ENCODE results near the gene SPHK1. TPM values are rescaled to one million over a fixed set of nuclear protein-coding genes. Genes with fewer than 3 reads are reported as not detected.

SPHK1 gene
- total RNA-seq, 1 donor from 2014 or later: 15.4 TPM

DNA sequence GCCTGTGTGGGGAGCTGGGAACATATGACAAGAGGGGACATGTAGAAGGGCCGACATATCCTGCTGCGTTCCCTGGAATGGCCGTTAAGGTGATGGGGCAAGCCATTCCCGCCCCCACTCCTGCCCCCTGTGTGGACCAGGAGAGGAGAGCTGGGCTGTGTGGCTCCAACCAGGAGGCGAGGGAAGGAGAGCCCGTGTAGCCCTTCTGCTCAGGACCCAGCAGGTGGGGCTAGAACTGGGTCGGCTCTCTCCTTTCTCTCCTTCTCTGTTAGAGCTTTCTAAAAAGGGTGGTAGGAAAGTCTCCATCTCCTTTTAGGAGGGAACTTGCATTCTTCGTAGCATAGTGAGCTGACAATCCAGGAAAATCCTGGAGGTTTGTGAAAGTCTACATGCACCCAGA is 12.8 kb downstream of the SPHK1 start:
- TF ChIP-seq, protein P1, sequence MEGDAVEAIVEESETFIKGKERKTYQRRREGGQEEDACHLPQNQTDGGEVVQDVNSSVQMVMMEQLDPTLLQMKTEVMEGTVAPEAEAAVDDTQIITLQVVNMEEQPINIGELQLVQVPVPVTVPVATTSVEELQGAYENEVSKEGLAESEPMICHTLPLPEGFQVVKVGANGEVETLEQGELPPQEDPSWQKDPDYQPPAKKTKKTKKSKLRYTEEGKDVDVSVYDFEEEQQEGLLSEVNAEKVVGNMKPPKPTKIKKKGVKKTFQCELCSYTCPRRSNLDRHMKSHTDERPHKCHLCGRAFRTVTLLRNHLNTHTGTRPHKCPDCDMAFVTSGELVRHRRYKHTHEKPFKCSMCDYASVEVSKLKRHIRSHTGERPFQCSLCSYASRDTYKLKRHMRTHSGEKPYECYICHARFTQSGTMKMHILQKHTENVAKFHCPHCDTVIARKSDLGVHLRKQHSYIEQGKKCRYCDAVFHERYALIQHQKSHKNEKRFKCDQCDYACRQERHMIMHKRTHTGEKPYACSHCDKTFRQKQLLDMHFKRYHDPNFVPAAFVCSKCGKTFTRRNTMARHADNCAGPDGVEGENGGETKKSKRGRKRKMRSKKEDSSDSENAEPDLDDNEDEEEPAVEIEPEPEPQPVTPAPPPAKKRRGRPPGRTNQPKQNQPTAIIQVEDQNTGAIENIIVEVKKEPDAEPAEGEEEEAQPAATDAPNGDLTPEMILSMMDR (IDR thresholded peaks at IDR 0.05; ENCODE audit: unreplicated experiment): no peak
- DNase-seq (ENCODE audit: low spot score): no peak
- no peak overlapping the region for H3K4me3 Mint-ChIP-seq (ENCODE audit: unreplicated experiment)
- H3K4me1 Mint-ChIP-seq (ENCODE audit: unreplicated experiment): peaks cover 8% of the 10 kb centered on the region
- no peak overlapping the region for H3K27ac Mint-ChIP-seq (ENCODE audit: unreplicated experiment)
- peaks cover 3% of the 10 kb centered on the region for H3K27me3 Mint-ChIP-seq (ENCODE audit: unreplicated experiment)
- H3K9me3 Mint-ChIP-seq (ENCODE audit: unreplicated experiment): no peaks in the 10 kb centered on the region
- H3K36me3 Mint-ChIP-seq (ENCODE audit: low read depth, unreplicated experiment): peaks cover 41% of the 10 kb centered on the region

DNA sequence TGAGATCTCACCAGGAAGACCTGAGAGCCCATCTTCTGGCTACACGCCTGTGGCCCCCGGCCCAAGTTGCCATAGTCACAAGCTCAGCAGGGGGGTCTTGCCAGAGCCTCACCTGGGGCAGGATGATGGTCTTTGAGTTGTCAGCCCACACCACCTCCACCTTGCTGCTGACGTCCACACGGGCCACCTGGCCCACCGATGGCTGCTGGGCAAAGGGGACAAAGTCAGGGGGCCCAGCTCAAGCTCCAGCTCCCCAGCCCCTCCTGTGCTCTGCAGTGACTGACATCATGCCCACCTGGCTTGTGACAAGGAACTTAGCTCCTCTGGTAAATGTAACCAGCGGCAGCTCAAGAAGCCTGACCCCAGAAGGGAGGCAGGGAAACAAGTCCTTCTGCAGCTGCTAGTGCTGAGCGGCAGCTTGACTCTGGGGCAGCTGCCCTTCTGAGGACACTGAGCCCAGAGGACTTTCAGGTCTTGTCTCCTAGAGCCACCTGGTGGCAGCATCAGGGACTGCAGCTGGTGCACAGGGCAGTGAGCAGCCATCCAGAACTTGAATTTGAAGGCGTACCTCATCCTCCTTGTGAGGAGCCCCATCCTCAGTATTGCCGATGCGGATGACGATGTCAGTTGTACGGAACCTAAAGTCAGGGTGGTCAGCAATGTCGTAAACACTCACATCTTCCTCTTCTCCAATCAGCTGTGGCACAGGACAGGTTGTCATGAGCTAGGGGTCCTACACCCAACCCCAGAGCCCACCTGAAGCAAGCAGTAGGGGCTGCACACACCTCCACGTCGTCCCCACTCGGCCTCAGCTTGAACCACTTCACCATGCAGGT is 13.5 kb downstream of the SPHK1 start:
- H3K9me3 Mint-ChIP-seq (ENCODE audit: unreplicated experiment): no peaks in the 10 kb centered on the region

DNA sequence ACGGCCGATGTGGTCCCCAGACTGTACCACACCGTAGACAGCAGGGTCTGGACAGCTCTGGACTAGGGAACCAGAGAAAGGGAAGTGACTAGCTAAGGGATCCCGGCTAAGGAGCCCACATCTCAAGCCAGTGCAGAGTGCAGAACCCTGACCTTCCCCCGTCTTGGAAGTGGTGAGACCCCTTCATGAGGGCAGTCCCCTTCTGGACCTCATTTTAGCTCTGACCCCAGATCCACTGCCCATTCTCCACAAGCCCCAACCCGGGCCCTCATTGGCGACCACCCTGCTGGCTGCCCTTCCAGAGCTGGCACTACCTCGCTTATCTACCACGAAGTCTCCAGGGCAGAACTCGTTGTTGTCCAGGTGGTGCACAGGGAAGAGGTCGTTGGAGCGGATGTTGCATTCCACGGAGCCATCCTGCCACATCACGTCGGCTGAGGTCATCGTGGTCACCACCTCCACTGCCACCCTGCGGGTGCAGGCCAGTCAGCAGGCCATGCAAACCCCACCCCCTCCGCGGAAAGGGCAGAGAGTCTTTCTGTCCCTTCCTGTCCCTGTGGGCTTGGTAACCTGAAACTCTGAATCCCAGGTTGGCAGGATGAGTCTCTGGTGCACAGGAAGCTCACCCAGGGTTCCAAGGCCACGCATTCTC is 14.2 kb downstream of the SPHK1 start:
- TF ChIP-seq, protein P1 (IDR thresholded peaks at IDR 0.05; ENCODE audit: unreplicated experiment): no peak
- peaks cover 44% of the 10 kb centered on the region for H3K36me3 Mint-ChIP-seq (ENCODE audit: low read depth, unreplicated experiment)
- H3K27me3 Mint-ChIP-seq (ENCODE audit: unreplicated experiment): peaks cover 3% of the 10 kb centered on the region
- peaks cover 11% of the 10 kb centered on the region for H3K4me1 Mint-ChIP-seq (ENCODE audit: unreplicated experiment)
- no peak overlapping the region for H3K27ac Mint-ChIP-seq (ENCODE audit: unreplicated experiment)
- no peak for DNase-seq (ENCODE audit: low spot score)
- peak overlapping the region; percentile 37 for H3K4me3 Mint-ChIP-seq (ENCODE audit: unreplicated experiment)
- H3K9me3 Mint-ChIP-seq (ENCODE audit: unreplicated experiment): no peaks in the 10 kb centered on the region

More for the DNA sequence above, 13.5 kb downstream of the SPHK1 start:
- peaks cover 10% of the 10 kb centered on the region for H3K4me1 Mint-ChIP-seq (ENCODE audit: unreplicated experiment)
- H3K27ac Mint-ChIP-seq (ENCODE audit: unreplicated experiment): no peak overlapping the region
- TF ChIP-seq, protein P1 (IDR thresholded peaks at IDR 0.05; ENCODE audit: unreplicated experiment): peak; percentile 97
- peaks cover 46% of the 10 kb centered on the region for H3K36me3 Mint-ChIP-seq (ENCODE audit: low read depth, unreplicated experiment)
- peaks cover 3% of the 10 kb centered on the region for H3K27me3 Mint-ChIP-seq (ENCODE audit: unreplicated experiment)
- H3K4me3 Mint-ChIP-seq (ENCODE audit: unreplicated experiment): no peak overlapping the region
- peak; percentile 94 for DNase-seq (ENCODE audit: low spot score)

DNA sequence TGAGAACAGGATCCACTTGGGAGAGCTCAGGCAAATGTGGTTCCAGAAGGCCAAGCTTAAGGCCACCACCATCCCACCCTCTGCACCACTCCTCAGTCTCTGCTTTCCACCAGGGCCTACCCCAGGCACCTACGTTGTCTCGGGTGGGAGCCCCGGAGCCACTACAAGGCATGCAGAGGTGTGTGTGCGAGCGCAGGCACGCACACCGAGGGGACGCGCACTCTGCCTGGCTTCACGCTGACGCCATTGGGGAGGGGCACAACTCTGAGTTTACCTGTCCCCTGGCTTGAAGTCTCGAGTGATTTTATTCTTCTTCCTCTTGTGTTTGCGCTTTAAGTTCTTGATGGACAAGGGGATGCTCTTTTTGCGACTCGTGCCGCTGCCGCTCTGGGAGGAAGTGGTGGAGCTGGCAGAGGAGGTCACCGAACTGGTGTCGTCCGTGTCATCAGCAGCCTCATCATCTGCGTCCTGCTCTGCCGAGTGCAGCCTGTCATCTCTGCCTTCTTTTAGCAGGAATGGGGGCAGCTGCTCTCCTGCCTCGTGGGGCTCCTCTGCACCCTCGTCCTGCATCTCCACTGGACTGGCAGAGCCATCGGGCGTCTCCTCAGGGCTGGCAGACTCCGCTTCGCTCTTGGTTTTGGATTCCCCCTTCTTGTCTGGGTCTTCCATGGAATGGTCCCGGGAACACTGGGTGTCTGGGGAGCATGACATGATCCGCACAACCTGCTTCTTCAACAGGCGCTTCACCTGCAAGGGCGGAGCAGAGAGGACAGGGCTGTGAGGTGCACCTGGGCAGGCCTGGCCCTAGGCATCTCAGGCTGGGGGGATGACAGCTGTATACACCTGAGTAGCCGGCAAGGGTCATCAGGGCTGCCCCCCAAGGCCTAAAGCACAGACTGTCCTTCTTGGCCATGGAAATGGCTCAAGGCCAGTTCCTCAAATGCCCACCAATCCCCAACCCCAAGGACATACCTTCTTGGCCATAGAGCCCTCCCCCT is 15.1 kb downstream of the SPHK1 start:
- H3K4me1 Mint-ChIP-seq (ENCODE audit: unreplicated experiment): peaks cover 11% of the 10 kb centered on the region
- H3K27me3 Mint-ChIP-seq (ENCODE audit: unreplicated experiment): peaks cover 3% of the 10 kb centered on the region
- H3K4me3 Mint-ChIP-seq (ENCODE audit: unreplicated experiment): peak overlapping the region; percentile 59
- peaks cover 51% of the 10 kb centered on the region for H3K36me3 Mint-ChIP-seq (ENCODE audit: low read depth, unreplicated experiment)
- H3K9me3 Mint-ChIP-seq (ENCODE audit: unreplicated experiment): no peaks in the 10 kb centered on the region
- TF ChIP-seq, protein P1 (IDR thresholded peaks at IDR 0.05; ENCODE audit: unreplicated experiment): no peak
- H3K27ac Mint-ChIP-seq (ENCODE audit: unreplicated experiment): peak overlapping the region; percentile 67
- no peak for DNase-seq (ENCODE audit: low spot score)

All from endothelial cell (in vitro differentiated cells).